GM23338 (cell line): Measurements from ENCODE around the gene FBXO46. TPM values are rescaled to one million over a fixed set of nuclear protein-coding genes. Genes with fewer than 3 reads are reported as not detected.

Source experiments
- ATAC-seq: fragments of 200-7000 bp; cut with Tn5 transposase; 3 replicates; pipeline ENCODE4 v1.9.1; 2020
- DNase-seq: peaks from one replicate; pipeline ENCODE4 v3.0.0-alpha.2; 2015; ENCODE audit warnings: low spot score
- H2AFZ ChIP-seq: fragments of 200-600 bp; sonication (generic); 2 replicates; pipeline ENCODE4 v1.8.0; 2016; ENCODE audit warnings: antibody characterized with exemption, mild to moderate bottlenecking, moderate library complexity
- H3F3A ChIP-seq: fragments of 200-600 bp; sonication (generic); replicated peaks from 2 replicates; pipeline ENCODE4 v1.8.0; 2017; ENCODE audit warnings: antibody characterized with exemption, mixed run types, low read depth
- H3K27ac ChIP-seq: fragments of 200-600 bp; sonication (generic); 2 replicates; pipeline ENCODE4 v1.6.1; 2016; ENCODE audit warnings: low read depth
- H3K27me3 ChIP-seq: fragments of 200-600 bp; sonication (generic); 2 replicates; pipeline ENCODE4 v1.8.0; 2016; ENCODE audit warnings: mild to moderate bottlenecking, mixed run types, moderate library complexity; ENCODE audit not compliant: insufficient read depth
- H3K36me3 ChIP-seq: fragments of 200-600 bp; sonication (generic); 2 replicates; pipeline ENCODE4 v1.8.0; 2016; ENCODE audit warnings: mild to moderate bottlenecking; ENCODE audit not compliant: insufficient read depth
- H3K4me1 ChIP-seq: fragments of 200-600 bp; sonication (generic); 2 replicates; pipeline ENCODE4 v1.8.0; 2016; ENCODE audit warnings: mild to moderate bottlenecking, moderate library complexity; ENCODE audit not compliant: insufficient read depth
- H3K4me2 ChIP-seq: fragments of 200-600 bp; sonication (generic); 2 replicates; pipeline ENCODE4 v1.7.1; 2017; ENCODE audit warnings: mixed run types
- H3K4me3 ChIP-seq: fragments of 200-600 bp; sonication (generic); 2 replicates; pipeline ENCODE4 v1.6.1; 2016; ENCODE audit warnings: mixed run types
- H3K79me2 ChIP-seq: fragments of 200-600 bp; sonication (generic); replicated peaks from 2 replicates; pipeline ENCODE4 v1.8.0; 2017; ENCODE audit warnings: mild to moderate bottlenecking; ENCODE audit not compliant: insufficient read depth
- H3K9me2 ChIP-seq: fragments of 200-600 bp; sonication (generic); 2 replicates; pipeline ENCODE4 v1.8.0; 2017; ENCODE audit not compliant: insufficient read depth
- H4K20me1 ChIP-seq: fragments of 200-600 bp; sonication (generic); replicated peaks from 2 replicates; pipeline ENCODE4 v1.8.0; 2017; ENCODE audit warnings: mild to moderate bottlenecking; ENCODE audit not compliant: insufficient read depth
- H3K27ac Mint-ChIP-seq: 2 replicates; pipeline ENCODE4 v1.8.0; 2020; ENCODE audit warnings: inconsistent platforms, mild to moderate bottlenecking, moderate library complexity, mixed read lengths
- H3K27me3 Mint-ChIP-seq: 3 replicates; pipeline ENCODE4 v1.8.0; 2022; ENCODE audit warnings: low read depth, mild to moderate bottlenecking, moderate library complexity, mixed read lengths, inconsistent platforms; ENCODE audit not compliant: insufficient read depth, poor library complexity
- H3K36me3 Mint-ChIP-seq: 3 replicates; pipeline ENCODE4 v1.8.0; 2021; ENCODE audit warnings: low read depth, mild to moderate bottlenecking, inconsistent platforms, moderate library complexity, mixed read lengths
- H3K4me1 Mint-ChIP-seq: 3 replicates; pipeline ENCODE4 v1.8.0; 2020; ENCODE audit warnings: mild to moderate bottlenecking, inconsistent platforms, mixed read lengths
- H3K4me3 Mint-ChIP-seq: 3 replicates; pipeline ENCODE4 v1.8.0; 2021; ENCODE audit warnings: moderate library complexity, mild to moderate bottlenecking, inconsistent platforms, mixed read lengths
- H3K9me3 Mint-ChIP-seq: 3 replicates; pipeline ENCODE4 v1.8.0; 2020; ENCODE audit warnings: moderate library complexity, mild to moderate bottlenecking, inconsistent platforms, mixed read lengths
- CREB1 ChIP-seq: fragments of 250-450 bp; sonication (Bioruptor Pico); IDR thresholded peaks from 2 replicates; pipeline ENCODE4 v1.5.0; 2020; ENCODE audit warnings: low read depth, mild to moderate bottlenecking, moderate library complexity
- ETS1 ChIP-seq: IDR thresholded peaks from 2 replicates; pipeline ENCODE4 v1.6.1; 2016; ENCODE audit warnings: antibody characterized with exemption
- EZH2 ChIP-seq: fragments of 200-600 bp; sonication (generic); IDR thresholded peaks from one replicate; pipeline ENCODE4 v1.8.0; 2017; ENCODE audit warnings: antibody characterized with exemption, mild to moderate bottlenecking, low read depth; ENCODE audit not compliant: unreplicated experiment
- JUNB ChIP-seq: IDR thresholded peaks from one replicate; pipeline ENCODE4 v1.6.1; 2016; ENCODE audit warnings: antibody characterized with exemption; ENCODE audit not compliant: unreplicated experiment
- POLR2AphosphoS5 ChIP-seq: IDR thresholded peaks from 2 replicates; pipeline ENCODE4 v1.6.1; 2016; ENCODE audit warnings: antibody characterized with exemption, low read depth
- STAT1 ChIP-seq: IDR thresholded peaks from one replicate; pipeline ENCODE4 v1.6.1; 2016; ENCODE audit warnings: antibody characterized with exemption; ENCODE audit not compliant: unreplicated experiment
- ZNF114 ChIP-seq: fragments of 250-450 bp; sonication (Bioruptor Pico); IDR thresholded peaks from 2 replicates; pipeline ENCODE4 v1.5.0; 2020; ENCODE audit warnings: mild to moderate bottlenecking, moderate library complexity
- ZNF331 ChIP-seq: fragments of 250-450 bp; sonication (Bioruptor Pico); IDR thresholded peaks from 2 replicates; pipeline ENCODE4 v1.5.0; 2020; ENCODE audit warnings: low read depth, mild to moderate bottlenecking, moderate library complexity
- polyA plus RNA-seq: library from polyadenylated mRNA; unstranded; fragments of >200 nt; fragmentation: Nextera tagmentation; extraction: Ambion mirVana; gene quantifications from 2 replicates; pipeline ENCODE4 v1.2.1, GENCODE V29; 2016
- total RNA-seq: library from RNA; depleted of rRNA; stranded (reverse); fragments of >200 nt; shearing (Covaris generic); gene quantifications from 2 replicates; pipeline ENCODE4 v1.2.3, GENCODE V29; 2014
- TF ChIP-seq, protein P1 (sequence below), 2 experiments: fragments of 200-600 bp in 1 of 2; sonication (generic) in 1 of 2; conservative IDR thresholded peaks; 2 replicates each; pipeline versions ENCODE4 v1.5.1 to v1.6.1; 2016 to 2017; ENCODE audit warnings: antibody characterized with exemption in 2 of 2, low read depth in 2 of 2, mild to moderate bottlenecking in 2 of 2, moderate library complexity in 1 of 2

FBXO46 gene
- total and polyA plus RNA-seq, 2 experiments from 2014 or later: 9.4 to 35.8 TPM

DNA sequence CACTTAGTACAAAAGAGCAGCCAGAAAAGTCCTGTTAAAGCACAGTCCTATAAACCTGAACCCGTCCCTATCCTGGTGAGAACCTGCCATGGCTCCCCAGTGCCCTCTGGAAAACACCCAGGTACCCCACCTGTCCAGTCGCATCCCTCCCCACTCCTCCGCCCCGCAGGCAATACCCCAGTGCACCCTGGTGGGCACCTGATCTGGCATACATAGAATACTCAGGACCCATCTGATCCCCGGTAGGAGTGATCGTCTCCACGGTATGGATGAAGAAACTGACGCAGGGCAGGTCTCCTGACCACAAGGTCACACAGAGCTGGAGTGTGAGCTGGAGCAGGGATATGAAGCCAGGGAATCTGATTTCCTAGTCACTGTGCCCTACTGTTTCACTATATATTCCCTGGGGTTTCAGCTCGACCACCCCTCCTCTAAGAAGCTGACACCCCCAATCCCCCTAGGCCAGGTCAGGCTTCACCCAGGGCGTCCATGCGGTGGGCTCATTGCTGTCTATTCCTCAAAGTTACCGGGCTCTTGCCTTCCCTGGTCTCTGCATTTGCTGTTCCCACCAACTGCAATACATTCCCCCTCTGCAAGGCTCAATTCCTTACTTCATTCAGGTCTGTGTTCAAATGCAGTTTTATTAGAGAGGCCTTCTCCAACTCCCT lies 12.6 kb downstream of the FBXO46 start:
- H3K4me1 ChIP-seq: peaks cover 18% of the 10 kb centered on the region
- peaks cover 52% of the 10 kb centered on the region for H3K79me2 ChIP-seq
- no peaks in the 10 kb centered on the region; the same call in 1 of the 2 replicates for H4K20me1 ChIP-seq
- H2AFZ ChIP-seq: no peak overlapping the region
- H3K4me3 ChIP-seq: peak overlapping the region; percentile 51
- peak; percentile 11 for ATAC-seq
- no peaks in the 10 kb centered on the region for H3K9me2 ChIP-seq
- peaks cover 8% of the 10 kb centered on the region for H3K36me3 ChIP-seq
- no peak for DNase-seq
- Mint-ChIP-seq H3K27me3 (peaks cover 20% of the 10 kb centered on the region), H3K27ac (peak overlapping the region; percentile 99), H3K4me3 (peak overlapping the region; percentile 95), H3K9me3 (no peaks in the 10 kb centered on the region), H3K36me3 (peaks cover 27% of the 10 kb centered on the region), H3K4me1 (peaks cover 29% of the 10 kb centered on the region)
- peaks cover 10% of the 10 kb centered on the region for H3F3A ChIP-seq
- peak overlapping the region; percentile 77 for H3K4me2 ChIP-seq
- TF ChIP-seq JUNB: no peak
- peak overlapping the region; percentile 86 for H3K27ac ChIP-seq
- H3K27me3 ChIP-seq: no peaks in the 10 kb centered on the region

- Histone ChIP-seq H3K4me1 (peaks cover 18% of the 10 kb centered on the region), H3K4me2 (peak overlapping the region; percentile 90), H3K27me3 (no peaks in the 10 kb centered on the region), H3K9me2 (no peaks in the 10 kb centered on the region), H3F3A (peaks cover 10% of the 10 kb centered on the region), H3K36me3 (peaks cover 6% of the 10 kb centered on the region), H3K79me2 (peaks cover 52% of the 10 kb centered on the region), H4K20me1 (no peaks in the 10 kb centered on the region; the same call in 1 of the 2 replicates), H3K27ac (peak overlapping the region; percentile 87), H3K4me3 (peak overlapping the region; percentile 74), H2AFZ (no peak overlapping the region)
- H3K36me3 Mint-ChIP-seq: peaks cover 27% of the 10 kb centered on the region
- H3K4me1 Mint-ChIP-seq: peaks cover 29% of the 10 kb centered on the region
- peak overlapping the region; percentile 99 for H3K27ac Mint-ChIP-seq
- ATAC-seq (peak; percentile 94), DNase-seq (peak; percentile 100)
- H3K4me3 Mint-ChIP-seq: peak overlapping the region; percentile 95
- TF ChIP-seq EZH2 (no peak), JUNB (peak; percentile 100), CREB1 (CRISPR knock-in tag) (peak; percentile 58), POLR2AphosphoS5 (peak; percentile 65)
- no peaks in the 10 kb centered on the region for H3K9me3 Mint-ChIP-seq
- peaks cover 20% of the 10 kb centered on the region for H3K27me3 Mint-ChIP-seq
These were observed 13.3 kb downstream of the FBXO46 start for GRCh38 chr19:45717131-45717982.

DNA sequence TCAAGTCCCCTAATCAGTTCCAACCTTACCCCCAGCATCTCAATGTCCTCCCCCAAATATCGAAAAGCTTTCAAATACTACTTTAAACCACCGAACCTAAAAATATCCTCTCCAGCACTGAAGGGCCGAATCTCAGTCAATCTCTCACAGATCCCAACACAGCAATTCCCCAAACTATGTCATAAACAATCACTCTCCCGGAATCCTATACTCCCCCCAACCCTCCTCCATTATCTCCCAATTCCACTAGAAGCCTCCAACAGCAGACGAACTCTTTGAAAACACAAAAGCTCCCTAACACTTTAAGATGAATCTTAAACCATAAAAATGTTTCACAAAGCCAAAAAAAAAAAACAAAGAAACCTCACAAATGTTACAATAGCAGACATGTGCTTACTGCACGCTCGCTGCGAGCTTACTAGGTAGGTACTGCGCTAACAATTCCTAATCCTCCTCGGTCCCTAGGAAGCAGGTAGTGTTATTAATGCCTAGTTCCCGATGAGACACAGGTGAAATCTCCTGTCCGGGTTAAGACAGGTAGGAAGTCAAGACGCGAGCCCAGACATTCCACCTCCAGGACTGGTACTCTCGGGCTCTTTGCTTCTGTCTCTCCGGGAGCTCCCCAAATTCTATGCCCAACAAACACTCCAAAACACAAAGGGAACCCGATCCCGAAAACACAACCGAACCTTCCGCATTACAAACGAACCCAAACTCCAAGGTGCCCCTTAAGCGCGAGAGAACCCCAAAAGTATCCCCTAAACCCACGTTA lies 14.2 kb downstream of the FBXO46 start:
- Histone ChIP-seq H3K4me3 (peak overlapping the region; percentile 74), H3K27ac (peak overlapping the region; percentile 87), H3K4me2 (peak overlapping the region; percentile 90), H3K4me1 (peaks cover 18% of the 10 kb centered on the region), H3F3A (peaks cover 10% of the 10 kb centered on the region), H3K27me3 (no peaks in the 10 kb centered on the region), H4K20me1 (no peaks in the 10 kb centered on the region), H3K79me2 (peaks cover 52% of the 10 kb centered on the region), H3K36me3 (peaks cover 6% of the 10 kb centered on the region), H2AFZ (no peak overlapping the region), H3K9me2 (no peaks in the 10 kb centered on the region)
- H3K4me1 Mint-ChIP-seq: peaks cover 31% of the 10 kb centered on the region
- TF ChIP-seq ZNF114 (no peak), ZNF331 (CRISPR knock-in tag) (no peak), STAT1 (no peak), POLR2AphosphoS5 (no peak), EZH2 (no peak), JUNB (no peak), ETS1 (no peak)
- TF ChIP-seq, protein P1, sequence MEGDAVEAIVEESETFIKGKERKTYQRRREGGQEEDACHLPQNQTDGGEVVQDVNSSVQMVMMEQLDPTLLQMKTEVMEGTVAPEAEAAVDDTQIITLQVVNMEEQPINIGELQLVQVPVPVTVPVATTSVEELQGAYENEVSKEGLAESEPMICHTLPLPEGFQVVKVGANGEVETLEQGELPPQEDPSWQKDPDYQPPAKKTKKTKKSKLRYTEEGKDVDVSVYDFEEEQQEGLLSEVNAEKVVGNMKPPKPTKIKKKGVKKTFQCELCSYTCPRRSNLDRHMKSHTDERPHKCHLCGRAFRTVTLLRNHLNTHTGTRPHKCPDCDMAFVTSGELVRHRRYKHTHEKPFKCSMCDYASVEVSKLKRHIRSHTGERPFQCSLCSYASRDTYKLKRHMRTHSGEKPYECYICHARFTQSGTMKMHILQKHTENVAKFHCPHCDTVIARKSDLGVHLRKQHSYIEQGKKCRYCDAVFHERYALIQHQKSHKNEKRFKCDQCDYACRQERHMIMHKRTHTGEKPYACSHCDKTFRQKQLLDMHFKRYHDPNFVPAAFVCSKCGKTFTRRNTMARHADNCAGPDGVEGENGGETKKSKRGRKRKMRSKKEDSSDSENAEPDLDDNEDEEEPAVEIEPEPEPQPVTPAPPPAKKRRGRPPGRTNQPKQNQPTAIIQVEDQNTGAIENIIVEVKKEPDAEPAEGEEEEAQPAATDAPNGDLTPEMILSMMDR (conservative IDR thresholded peaks at IDR 0.05; ENCODE audit: low read depth in 2 of 2): no peak
- H3K27ac Mint-ChIP-seq: peak overlapping the region; percentile 99
- DNase-seq (peak; percentile 61), ATAC-seq (peak; percentile 9)
- H3K9me3 Mint-ChIP-seq: no peaks in the 10 kb centered on the region
- H3K27me3 Mint-ChIP-seq: peaks cover 22% of the 10 kb centered on the region
- H3K36me3 Mint-ChIP-seq: peaks cover 26% of the 10 kb centered on the region
- H3K4me3 Mint-ChIP-seq: peak overlapping the region; percentile 95
